ENCODE data around the gene USF2.

- TF ChIP-seq POLR2A (IDR thresholded peaks at IDR 0.05) (no peak), CTCF (IDR thresholded peaks at IDR 0.05 in 4 of 5, conservative IDR thresholded peaks at IDR 0.05 in 1 of 5) (no peak)
These were observed 14.1 kb upstream of the USF2 start for GRCh38 chr19:35254341-35255297.

Data from gastrocnemius medialis (tissue), 4 donors.